A673 (cell line): ENCODE results near the gene ZNF91. TPM values are rescaled to one million over a fixed set of nuclear protein-coding genes. Genes with fewer than 3 reads are reported as not detected.
"Not testable (repeated sequence)": the region's sequence is repeated elsewhere in the genome, so short reads cannot be mapped to it uniquely, and the experiment has no call there.

ENCODE experiments used
- BruUV-seq: library from RNA; stranded (reverse); fragments of 400-500 nt; replicated peaks from 2 replicates; lab custom pipeline; 2021; lab: Mats Ljungman, UMichigan
- CTCF ChIA-PET: fragments of 300-600 bp; sonication (Branson Sonifier 250); formaldehyde crosslinking; loops from one replicate; lab custom pipeline; 2022; ENCODE audit warnings: antibody characterized with exemption; lab: Charles Lee
- POLR2A ChIA-PET: fragments of 300-600 bp; sonication (Branson Sonifier 250); formaldehyde crosslinking; loops from one replicate; lab custom pipeline; 2022; ENCODE audit warnings: antibody characterized with exemption; ENCODE audit not compliant: low non-redundant PET; lab: Charles Lee
- DNase-seq: peaks from one replicate; pipeline ENCODE4 v3.0.0-alpha.2; 2015; ENCODE audit warnings: low spot score
- H3K27ac ChIP-seq: fragments of 200-600 bp; sonication (generic); 2 replicates; pipeline ENCODE4 v1.5.1; 2016; ENCODE audit warnings: mixed run types, low read depth, mild to moderate bottlenecking, mixed read lengths, antibody characterized with exemption, low read length; ENCODE audit not compliant: poor library complexity, severe bottlenecking
- H3K27me3 ChIP-seq: fragments of 200-600 bp; sonication (generic); replicated peaks from 2 replicates; pipeline ENCODE4 v1.6.1; 2017; ENCODE audit warnings: mixed run types, low read depth, mild to moderate bottlenecking, mixed read lengths, antibody characterized with exemption, low read length; ENCODE audit not compliant: insufficient read depth, poor library complexity
- H3K36me3 ChIP-seq: fragments of 200-600 bp; sonication (generic); 2 replicates; pipeline ENCODE4 v1.6.1; 2016; ENCODE audit warnings: mixed run types, mild to moderate bottlenecking, mixed read lengths, antibody characterized with exemption, low read length; ENCODE audit not compliant: insufficient read depth, poor library complexity, severe bottlenecking
- H3K4me1 ChIP-seq: fragments of 200-600 bp; sonication (generic); 2 replicates; pipeline ENCODE4 v1.6.1; 2017; ENCODE audit warnings: mixed run types, mild to moderate bottlenecking, mixed read lengths, antibody characterized with exemption, low read length; ENCODE audit not compliant: insufficient read depth, poor library complexity, severe bottlenecking
- H3K4me3 ChIP-seq: fragments of 200-600 bp; sonication (generic); 2 replicates; pipeline ENCODE4 v1.5.1; 2016; ENCODE audit warnings: low read depth, mixed run types, mild to moderate bottlenecking, mixed read lengths, low read length; ENCODE audit not compliant: poor library complexity, severe bottlenecking
- H3K9me3 ChIP-seq: fragments of 200-600 bp; sonication (generic); 2 replicates; pipeline ENCODE4 v1.6.1; 2016; ENCODE audit warnings: mixed run types, low read depth, mild to moderate bottlenecking, mixed read lengths, antibody characterized with exemption, low read length; ENCODE audit not compliant: poor library complexity, severe bottlenecking
- EZH2 ChIP-seq: fragments of 200-600 bp; sonication (generic); IDR thresholded peaks from 2 replicates; pipeline ENCODE4 v1.6.1; 2017; ENCODE audit warnings: borderline replicate concordance, low read depth, mild to moderate bottlenecking, mixed read lengths, antibody characterized with exemption, low read length; ENCODE audit not compliant: poor library complexity, severe bottlenecking
- intact Hi-C: fragments of 100-400 bp; cut with micrococcal nuclease; formaldehyde crosslinking; loops from one replicate; pipeline ENCODE4 v1.10.0; 2022; ENCODE audit not compliant: unreplicated experiment
- total RNA-seq: library from RNA; stranded (reverse); gene quantifications from 2 replicates; pipeline ENCODE4 v1.2.3, GENCODE V29; 2021
- TF ChIP-seq, protein P1 (sequence below): fragments of 300-800, 200-600 bp; sonication (generic); conservative IDR thresholded peaks from 2 replicates; pipeline ENCODE4 v1.5.1; 2017; ENCODE audit warnings: low read depth, mild to moderate bottlenecking, antibody characterized with exemption, low read length, moderate library complexity, mixed read lengths

The ZNF91 gene
- total RNA-seq, 1 experiment from 2014 or later, result 8.9 TPM

DNA sequence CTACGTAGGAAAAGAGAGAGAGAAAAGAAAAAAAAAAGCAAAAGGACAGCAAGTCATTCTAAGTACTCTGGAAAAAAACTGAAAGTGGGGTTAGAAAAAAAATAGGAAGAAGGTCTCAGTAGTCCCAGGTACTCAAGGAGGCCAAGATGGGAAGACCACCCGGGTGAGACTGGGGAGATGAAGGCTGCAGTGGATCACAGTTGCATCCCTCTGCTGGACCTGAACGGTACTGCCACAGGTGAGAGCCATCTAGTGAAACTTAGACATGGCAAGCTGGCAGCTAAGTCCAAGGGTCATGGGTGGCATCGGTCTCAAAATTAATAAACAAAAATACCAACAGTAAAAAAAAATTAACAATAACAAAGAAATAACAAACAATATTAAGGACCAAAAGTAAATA lies 41.0 kb upstream of the ZNF91 start:
- H3K27me3 ChIP-seq, result no peaks in the 10 kb centered on the region
- CTCF ChIA-PET, result no interaction called here
- peaks cover 34% of the 10 kb centered on the region for H3K9me3 ChIP-seq
- no peaks in the 10 kb centered on the region for H3K36me3 ChIP-seq
- BruUV-seq, result no TSS peak
- POLR2A ChIA-PET, result no interaction called here
- H3K4me3 ChIP-seq, result no peak overlapping the region
- intact Hi-C loops, result no loop called here
- no peak overlapping the region for H3K27ac ChIP-seq
- no peaks in the 10 kb centered on the region for H3K4me1 ChIP-seq
- TF ChIP-seq EZH2, result no peak
- TF ChIP-seq, protein P1, sequence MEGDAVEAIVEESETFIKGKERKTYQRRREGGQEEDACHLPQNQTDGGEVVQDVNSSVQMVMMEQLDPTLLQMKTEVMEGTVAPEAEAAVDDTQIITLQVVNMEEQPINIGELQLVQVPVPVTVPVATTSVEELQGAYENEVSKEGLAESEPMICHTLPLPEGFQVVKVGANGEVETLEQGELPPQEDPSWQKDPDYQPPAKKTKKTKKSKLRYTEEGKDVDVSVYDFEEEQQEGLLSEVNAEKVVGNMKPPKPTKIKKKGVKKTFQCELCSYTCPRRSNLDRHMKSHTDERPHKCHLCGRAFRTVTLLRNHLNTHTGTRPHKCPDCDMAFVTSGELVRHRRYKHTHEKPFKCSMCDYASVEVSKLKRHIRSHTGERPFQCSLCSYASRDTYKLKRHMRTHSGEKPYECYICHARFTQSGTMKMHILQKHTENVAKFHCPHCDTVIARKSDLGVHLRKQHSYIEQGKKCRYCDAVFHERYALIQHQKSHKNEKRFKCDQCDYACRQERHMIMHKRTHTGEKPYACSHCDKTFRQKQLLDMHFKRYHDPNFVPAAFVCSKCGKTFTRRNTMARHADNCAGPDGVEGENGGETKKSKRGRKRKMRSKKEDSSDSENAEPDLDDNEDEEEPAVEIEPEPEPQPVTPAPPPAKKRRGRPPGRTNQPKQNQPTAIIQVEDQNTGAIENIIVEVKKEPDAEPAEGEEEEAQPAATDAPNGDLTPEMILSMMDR, result 0 out of 2 replicates have a peak, but pooled peaks have one; percentile 10
- DNase-seq, result no peak

DNA sequence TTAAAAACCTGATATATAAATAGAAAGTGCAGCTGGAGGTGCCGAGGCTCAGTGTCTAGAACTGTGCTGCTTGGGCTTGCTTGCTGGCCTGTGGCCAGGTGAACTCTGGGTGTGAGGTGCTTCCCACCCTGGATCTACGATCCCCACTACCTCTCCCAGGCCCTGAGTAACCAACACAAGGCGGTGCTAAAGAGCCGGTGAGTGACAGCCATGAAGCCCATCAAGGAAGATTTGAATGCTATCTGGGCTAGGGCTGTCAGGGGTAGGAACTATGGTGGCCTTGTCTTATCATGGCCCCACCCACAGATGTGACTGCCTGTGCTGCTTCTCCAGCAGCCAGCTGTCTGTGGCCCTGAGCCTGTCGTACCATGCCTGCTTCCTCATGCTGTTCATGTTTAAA lies 25.6 kb upstream of the ZNF91 start:
- Histone ChIP-seq H3K4me1 (no peaks in the 10 kb centered on the region), H3K27ac (no peak overlapping the region), H3K4me3 (no peak overlapping the region), H3K36me3 (no peaks in the 10 kb centered on the region), H3K27me3 (no peaks in the 10 kb centered on the region), H3K9me3 (peaks cover 7% of the 10 kb centered on the region)
- ChIA-PET CTCF (no interaction called here), POLR2A (no interaction called here)
- intact Hi-C loops, result no loop called here
- BruUV-seq, result no TSS peak
- no peak for DNase-seq
- TF ChIP-seq, protein P1, result no peak

DNA sequence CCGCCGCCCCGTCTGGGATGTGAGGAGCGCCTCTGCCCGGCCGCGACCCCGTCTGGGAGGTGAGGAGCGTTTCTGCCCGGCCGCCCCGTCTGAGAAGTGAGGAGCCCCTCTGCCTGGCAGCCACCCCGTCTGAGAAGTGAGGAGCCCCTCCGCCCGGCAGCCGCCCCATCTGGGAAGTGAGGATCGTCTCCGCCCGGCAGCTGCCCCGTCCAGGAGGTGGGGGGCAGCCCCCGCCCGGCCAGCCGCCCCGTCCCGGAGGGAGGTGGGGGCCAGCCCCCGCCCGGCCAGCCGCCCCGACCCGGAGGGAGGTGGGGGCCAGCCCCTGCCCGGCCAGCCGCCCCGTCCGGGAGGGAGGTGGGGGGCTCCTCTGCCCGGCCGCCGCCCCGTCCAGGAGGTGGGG lies 24.0 kb upstream of the ZNF91 start:
- H3K9me3 ChIP-seq, H3K4me1 ChIP-seq, H3K4me3 ChIP-seq, H3K27me3 ChIP-seq, DNase-seq, POLR2A ChIA-PET, CTCF ChIA-PET, H3K27ac ChIP-seq, intact Hi-C loops, H3K36me3 ChIP-seq, BruUV-seq: not testable (repeated sequence)

DNA sequence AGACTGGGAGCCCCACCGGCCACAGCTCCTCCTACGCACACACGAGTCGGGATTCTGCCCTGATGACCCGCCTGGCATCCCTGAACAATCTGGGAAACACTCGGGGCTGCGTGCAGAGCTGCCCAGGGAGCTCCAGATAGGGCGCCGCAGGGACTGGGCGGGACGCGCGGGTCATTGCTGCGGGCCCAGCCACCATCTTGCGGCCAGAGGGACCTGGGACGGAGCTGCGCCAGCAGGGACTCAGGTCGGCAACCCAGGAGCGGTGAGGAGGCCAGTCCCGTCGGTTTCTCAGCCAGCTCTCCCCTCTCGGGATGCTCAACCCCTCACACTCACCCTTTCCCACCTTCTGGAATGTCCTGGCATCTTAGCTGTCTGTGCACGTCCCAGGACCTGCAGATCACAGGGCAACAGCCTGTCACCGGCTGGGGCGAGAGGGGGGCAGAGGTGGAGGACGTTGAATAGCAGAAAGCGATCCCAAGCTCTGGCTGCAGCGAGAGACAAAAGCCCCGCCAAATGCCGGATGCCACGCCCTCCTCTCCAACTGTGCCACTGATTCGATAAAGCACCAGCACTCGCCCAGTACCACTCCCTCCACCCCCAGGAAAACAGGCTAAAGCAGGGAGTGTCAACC lies 20.4 kb upstream of the ZNF91 start:
- Histone ChIP-seq H3K9me3 (no peaks in the 10 kb centered on the region), H3K4me3 (no peak overlapping the region), H3K27ac (no peak overlapping the region), H3K4me1 (no peaks in the 10 kb centered on the region), H3K27me3 (no peaks in the 10 kb centered on the region), H3K36me3 (no peaks in the 10 kb centered on the region)
- ChIA-PET CTCF (no interaction called here), POLR2A (no interaction called here)
- DNase-seq, result no peak
- BruUV-seq, result no TSS peak
- TF ChIP-seq EZH2, result no peak
- TF ChIP-seq, protein P1, result no peak
- intact Hi-C loops, result no loop called here
